Prostate gland (tissue), 2 donors: ENCODE measurements around the gene FITM2.

ENCODE experiments used
- POLR2A ChIP-seq: fragments of 450-650 bp; IDR thresholded peaks from one replicate; pipeline ENCODE4 v1.6.1; 2016; ENCODE audit warnings: antibody characterized with exemption, mild to moderate bottlenecking
- TF ChIP-seq, protein P1 (sequence below), 4 experiments: fragments of 200-600 bp in 2 of 4; fragments of 450-650 bp in 2 of 4; sonication (generic) in 2 of 4; IDR thresholded peaks; 1 replicate in 3 of 4; 2 replicates in 1 of 4; pipeline ENCODE4 v1.5.1; 2016 to 2019; ENCODE audit warnings: antibody characterized with exemption in 4 of 4, mild to moderate bottlenecking in 2 of 4, moderate library complexity in 2 of 4

GRCh38 chr20:44296011-44296410 lies 15.0 kb downstream of the FITM2 start:
- TF ChIP-seq, protein P1, sequence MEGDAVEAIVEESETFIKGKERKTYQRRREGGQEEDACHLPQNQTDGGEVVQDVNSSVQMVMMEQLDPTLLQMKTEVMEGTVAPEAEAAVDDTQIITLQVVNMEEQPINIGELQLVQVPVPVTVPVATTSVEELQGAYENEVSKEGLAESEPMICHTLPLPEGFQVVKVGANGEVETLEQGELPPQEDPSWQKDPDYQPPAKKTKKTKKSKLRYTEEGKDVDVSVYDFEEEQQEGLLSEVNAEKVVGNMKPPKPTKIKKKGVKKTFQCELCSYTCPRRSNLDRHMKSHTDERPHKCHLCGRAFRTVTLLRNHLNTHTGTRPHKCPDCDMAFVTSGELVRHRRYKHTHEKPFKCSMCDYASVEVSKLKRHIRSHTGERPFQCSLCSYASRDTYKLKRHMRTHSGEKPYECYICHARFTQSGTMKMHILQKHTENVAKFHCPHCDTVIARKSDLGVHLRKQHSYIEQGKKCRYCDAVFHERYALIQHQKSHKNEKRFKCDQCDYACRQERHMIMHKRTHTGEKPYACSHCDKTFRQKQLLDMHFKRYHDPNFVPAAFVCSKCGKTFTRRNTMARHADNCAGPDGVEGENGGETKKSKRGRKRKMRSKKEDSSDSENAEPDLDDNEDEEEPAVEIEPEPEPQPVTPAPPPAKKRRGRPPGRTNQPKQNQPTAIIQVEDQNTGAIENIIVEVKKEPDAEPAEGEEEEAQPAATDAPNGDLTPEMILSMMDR (IDR thresholded peaks at IDR 0.05): no peak
- no peak for TF ChIP-seq POLR2A
